Fibroblast of skin of back (primary cell): ENCODE measurements around the gene OAF.
A peak's percentile ranks its signal among the peaks of the same experiment; 100 is the strongest.
"Not testable (repeated sequence)": the region's sequence is repeated elsewhere in the genome, so short reads cannot be mapped to it uniquely, and the experiment has no call there.

ENCODE experiments used
- DNase-seq: peaks from one replicate; pipeline ENCODE4 v3.0.0-alpha.2; 2013

The OAF gene

DNA sequence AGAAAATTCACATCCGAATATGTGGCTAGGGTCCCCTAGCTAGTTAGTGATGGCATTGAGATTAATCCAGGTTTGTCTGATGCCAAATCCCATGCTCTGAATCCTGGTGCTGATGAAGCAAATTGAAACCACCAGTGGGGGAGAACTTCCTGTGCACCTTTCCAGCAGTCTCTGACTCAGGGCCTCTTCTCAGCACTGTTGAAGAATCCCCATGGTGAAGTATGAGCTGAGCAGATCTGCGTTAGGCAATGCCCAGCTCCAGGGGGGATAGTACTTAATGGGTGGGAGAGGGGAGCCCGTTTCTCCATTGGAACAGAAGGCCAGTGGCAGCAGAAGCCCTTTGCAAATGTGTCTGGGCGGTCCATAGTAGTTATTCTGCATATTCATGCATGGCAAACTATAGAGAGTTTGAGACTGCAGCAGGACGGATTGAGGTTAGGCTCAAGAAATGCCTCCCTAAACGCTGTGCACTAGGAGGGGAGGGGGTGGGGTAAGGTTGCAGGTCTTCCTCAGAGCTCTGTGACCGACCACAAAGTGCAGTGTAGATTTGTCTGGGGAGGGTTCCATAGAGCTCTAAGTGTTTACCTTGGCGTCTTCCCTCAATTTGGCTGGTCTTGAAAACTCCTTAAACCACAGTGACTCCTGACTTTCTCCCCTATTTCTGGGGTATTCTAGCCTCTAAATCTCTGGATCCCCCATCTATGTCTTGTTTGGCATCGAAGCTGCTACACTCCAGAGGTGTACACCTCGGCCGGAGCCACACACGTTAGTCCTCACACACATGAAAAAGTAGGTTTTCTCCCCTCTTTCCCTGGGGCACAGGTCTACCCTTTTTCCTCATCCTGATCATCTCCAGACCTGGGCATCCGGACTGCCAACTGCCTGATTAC lies 33.9 kb downstream of the OAF start:
- peak; percentile 8 for DNase-seq

- no peak for DNase-seq
These were observed 34.6 kb downstream of the OAF start for GRCh38 chr11:120245434-120245833.

GRCh38 chr11:120248551-120249278 lies 37.9 kb downstream of the OAF start:
- peak; percentile 53 for DNase-seq

DNA sequence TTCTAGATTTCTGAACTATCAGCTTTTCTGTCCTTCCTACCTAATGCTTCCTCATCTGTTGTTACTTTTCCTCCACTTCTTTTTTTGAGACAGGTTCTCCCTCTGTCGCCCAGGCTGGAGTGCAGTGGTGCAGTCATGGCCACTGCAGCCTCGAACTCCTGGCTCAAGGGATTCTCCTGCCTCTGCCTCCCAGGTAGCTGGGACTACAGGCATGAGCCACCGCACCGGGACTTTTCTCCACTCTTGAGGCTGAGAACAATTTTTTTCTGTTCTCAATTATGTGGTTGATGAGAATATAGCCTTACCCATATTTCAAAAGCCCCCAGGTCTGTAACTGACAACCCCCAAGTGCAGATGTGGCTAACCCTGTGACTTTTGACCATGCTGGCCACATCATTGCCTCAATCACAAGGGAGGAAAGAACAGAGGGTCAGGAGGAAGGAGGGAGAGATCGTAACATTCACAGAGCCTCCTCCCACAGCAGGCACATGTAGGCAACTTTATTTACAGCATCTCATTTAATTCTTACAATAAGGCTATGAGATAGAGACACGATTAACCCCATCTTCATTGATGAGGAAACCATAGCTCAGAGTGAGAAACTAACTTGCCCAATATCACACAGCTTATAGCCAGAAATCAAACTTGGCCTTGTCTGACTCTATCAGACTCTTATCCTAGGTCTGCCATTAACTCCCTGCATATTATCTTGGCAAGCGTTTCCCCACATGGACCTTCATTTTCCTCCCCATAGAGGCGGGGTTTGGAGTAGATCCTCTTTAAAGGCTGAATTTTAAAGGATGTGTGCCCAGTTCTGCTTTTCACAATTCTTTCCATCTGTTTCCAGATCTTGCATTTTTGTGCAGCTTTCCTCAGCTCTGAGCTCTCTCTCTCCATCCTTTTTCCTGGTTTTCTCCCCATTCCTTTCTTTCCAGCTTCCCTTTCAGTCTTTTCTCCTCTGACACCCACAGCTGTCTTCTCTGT lies 38.7 kb downstream of the OAF start:
- DNase-seq: no peak

- DNase-seq: not testable (repeated sequence)
These were observed 42.5 kb downstream of the OAF start for GRCh38 chr11:120253377-120253776.

DNA sequence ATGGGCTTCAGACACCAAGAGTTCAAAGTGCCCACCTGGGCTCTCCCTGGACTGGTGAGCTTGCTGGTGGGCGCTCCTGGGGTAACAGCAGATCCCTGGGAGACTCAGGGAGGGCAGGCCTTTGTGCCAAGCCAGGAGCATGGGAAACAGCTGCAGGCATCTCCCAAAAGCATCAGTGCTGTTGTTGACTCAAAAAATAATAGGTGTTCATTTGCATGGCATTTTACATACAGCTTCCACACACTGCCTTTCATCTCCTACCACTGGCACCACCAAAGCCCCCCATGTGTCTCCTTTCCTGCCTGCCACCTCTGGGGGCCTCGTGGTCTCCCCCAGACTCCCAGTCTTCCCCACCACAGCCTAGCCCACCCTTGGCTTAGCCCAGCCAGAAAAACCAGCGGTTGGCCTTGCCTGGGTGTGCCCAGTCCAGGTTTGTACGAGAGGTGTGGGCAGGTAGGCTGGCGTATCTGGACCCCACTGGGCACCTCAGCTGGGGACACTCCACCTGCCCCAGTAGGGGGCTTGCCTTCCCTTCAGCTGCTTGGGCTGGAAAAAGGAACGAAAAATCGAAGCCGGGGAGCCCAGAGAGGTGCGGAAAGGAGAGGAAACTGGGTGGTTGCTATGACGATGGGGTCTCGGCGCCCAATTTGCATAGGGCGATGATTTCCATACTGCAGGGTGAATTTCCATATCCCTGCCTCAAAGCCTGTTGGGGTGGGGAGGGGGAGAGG lies 44.1 kb downstream of the OAF start:
- DNase-seq: no peak

- no peak for DNase-seq
These were observed 44.7 kb downstream of the OAF start for GRCh38 chr11:120255519-120255866.

GRCh38 chr11:120256178-120256577 lies 45.3 kb downstream of the OAF start:
- DNase-seq: no peak

DNA sequence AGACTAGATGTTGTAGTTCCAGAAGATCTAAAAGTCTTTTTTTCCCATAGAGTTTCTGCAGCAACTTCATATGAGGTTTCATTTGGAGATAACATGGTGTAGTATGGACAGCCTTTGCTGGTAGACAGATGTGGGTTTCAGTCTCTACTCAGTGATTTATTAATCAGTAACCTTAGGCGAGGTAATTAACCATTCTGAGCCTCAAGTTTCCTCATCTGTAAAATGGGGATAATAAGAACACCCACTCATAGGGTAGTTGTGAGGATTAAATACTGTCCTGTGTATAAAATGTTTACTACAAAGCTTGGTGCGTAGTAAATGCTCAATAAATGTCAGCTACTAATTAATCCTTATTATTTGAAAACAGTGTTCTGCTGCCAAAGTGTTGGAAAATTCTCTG lies 45.9 kb downstream of the OAF start:
- no peak for DNase-seq

- no peak for DNase-seq
These were observed 46.5 kb downstream of the OAF start for GRCh38 chr11:120257346-120257745.

DNA sequence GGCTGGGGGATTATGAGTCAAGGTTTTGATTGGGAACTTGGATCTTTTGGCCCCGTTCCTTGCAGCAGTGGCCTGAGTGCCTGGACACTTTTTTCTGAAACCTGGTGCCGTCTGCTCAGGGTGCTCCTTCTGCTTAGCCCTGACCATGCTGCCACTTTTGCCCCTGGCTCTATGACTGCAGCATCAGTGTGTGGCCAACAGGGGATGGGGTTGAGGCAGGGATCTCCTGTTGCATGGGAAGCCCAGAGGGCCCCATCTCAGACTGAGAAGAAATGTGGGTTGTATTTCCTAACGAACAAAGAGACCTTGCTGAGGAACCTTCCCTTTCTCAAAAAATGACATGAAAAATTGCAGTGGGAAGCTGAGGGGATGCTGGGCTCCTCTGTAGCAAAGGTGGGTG lies 47.8 kb downstream of the OAF start:
- no peak for DNase-seq

GRCh38 chr11:120259241-120259640 lies 48.4 kb downstream of the OAF start:
- DNase-seq: no peak

DNA sequence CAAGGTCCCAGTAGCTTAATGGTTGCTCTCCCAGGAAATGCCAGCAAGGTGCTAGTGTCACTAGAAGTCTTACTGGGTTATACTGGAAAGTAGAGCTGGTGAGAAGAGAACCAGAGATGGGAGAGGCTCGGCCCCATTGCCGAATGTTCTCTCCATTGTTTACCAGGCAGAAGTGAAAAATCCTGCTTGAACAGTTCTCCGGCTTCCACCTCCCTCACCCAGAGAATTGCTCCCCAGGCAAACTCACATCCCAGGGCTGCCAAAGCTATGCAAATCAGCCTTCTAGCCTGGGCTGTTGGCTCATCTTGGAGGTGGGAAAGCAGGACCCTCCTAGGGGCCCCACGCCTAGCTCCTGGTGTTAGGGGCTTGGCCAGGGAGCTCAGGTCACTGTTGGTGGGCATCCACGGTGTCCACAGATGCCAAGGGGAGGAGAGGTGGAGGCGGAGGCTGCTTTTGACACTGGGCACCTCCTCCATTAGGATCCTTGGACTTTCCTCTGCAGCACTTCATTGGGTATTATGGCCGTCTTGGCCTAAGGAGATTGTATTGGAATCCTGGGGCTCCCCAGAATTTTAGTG lies 49.2 kb downstream of the OAF start:
- no peak for DNase-seq

DNA sequence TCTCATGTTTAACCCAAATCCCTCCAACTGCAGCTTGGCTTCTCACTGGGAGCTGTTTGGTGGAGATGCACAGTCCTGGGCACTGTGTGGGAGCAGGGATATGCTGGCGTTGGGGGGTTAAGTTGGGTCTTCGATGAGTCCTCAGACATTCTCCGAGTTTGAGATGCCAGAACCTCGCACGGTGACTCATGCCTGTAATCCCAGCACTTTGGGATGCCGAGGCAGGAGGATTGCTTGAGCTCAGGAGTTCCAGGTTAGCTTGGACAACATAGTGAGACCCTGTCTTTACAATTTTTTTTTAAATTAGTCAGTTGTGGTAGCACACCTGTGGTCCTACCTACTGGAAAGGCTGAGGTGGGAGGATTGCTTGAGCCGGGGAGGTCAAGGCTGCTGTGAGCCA lies 49.8 kb downstream of the OAF start:
- no peak for DNase-seq

- no peak for DNase-seq
These were observed 50.5 kb downstream of the OAF start for GRCh38 chr11:120261321-120261720.

DNA sequence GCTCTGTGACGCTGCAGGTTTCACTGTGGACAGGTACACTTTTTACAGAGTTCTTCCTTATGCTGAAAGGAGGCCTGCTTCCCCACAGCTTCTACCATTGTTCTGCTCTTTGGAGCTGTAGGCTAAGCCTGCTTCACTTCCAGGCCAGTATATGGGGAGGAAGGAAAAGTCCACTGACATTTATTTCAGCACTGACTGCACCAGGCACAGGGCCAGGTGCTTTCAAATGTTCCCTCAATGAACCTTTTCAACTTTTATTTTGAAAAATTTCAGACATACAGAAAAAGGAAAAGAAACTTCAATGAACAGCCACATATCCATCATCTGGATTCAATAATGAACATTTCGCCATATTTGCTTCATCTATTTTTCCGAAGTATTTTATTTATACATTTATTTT lies 51.1 kb downstream of the OAF start:
- no peak for DNase-seq

DNA sequence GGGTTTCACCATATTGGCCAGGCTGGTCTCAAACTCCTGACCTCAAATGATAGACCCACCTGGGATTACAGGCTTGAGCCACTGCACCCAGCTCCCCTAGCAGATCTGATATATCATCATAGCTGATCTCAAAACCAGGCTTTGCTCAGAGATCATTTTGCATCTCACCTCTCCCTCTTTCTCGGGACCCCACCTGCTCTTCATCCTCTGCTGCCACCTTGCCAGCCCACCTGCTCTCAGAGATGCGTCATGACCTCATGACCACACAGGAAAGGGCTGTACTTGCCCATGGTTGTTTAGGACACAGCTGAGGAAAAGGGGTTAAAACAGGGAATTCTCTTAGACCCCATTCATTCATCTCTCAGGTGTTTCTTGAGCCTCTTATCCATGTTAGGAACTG lies 56.5 kb downstream of the OAF start:
- DNase-seq: no peak

- no peak for DNase-seq
These were observed 57.9 kb downstream of the OAF start for GRCh38 chr11:120268686-120269085.

GRCh38 chr11:120270386-120270785 lies 59.6 kb downstream of the OAF start:
- no peak for DNase-seq

GRCh38 chr11:120271672-120272071 lies 60.8 kb downstream of the OAF start:
- no peak for DNase-seq

DNA sequence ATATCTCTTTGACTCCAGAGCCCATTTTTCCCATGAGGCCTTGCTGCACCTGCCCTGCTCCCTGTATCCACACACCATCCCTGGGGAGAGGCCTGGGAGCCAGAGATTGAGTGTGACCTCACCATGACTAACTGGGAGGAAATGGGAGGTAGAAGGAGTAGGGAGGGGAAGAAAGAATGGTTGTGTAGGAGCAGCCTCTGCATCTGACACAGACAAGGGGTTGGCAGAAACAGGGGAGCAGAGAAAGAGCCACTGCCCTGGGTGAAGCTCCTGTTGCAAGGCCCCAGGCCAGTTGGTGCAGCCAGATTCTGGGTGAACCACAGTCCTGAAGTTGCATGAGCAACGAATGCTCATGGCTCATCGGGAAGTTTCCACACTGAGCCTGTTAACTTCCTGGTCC lies 61.5 kb downstream of the OAF start:
- DNase-seq: peak; percentile 79

GRCh38 chr11:120273432-120273831 lies 62.6 kb downstream of the OAF start:
- no peak for DNase-seq
